Sigmoid colon (tissue), 4 donors: ENCODE data around the gene DGKQ.

ENCODE experiments used
- EP300 ChIP-seq, 4 donors: sonication (generic); formaldehyde crosslinking; IDR thresholded peaks; one replicate each; pipeline ENCODE4 v1.6.1; 2017; ENCODE audit warnings: antibody characterized with exemption in 4 of 4
- POLR2A ChIP-seq, 2 donors: fragments of 450-650 bp; IDR thresholded peaks; one replicate each; pipeline ENCODE4 v1.6.1; 2016; ENCODE audit warnings: antibody characterized with exemption in 2 of 2, mild to moderate bottlenecking in 2 of 2, moderate library complexity in 2 of 2
- POLR2AphosphoS5 ChIP-seq, 4 donors: sonication (generic); formaldehyde crosslinking; IDR thresholded peaks; one replicate each; pipeline ENCODE4 v1.6.1; 2017; ENCODE audit warnings: antibody characterized with exemption in 4 of 4
- TF ChIP-seq, protein P1 (sequence below), 4 experiments: fragments of 450-650 bp in 3 of 4; fragments of 200-600 bp in 1 of 4; IDR thresholded peaks; one replicate each; pipeline ENCODE4 v1.5.1; 2016 to 2019; ENCODE audit warnings: antibody characterized with exemption in 4 of 4, mild to moderate bottlenecking in 3 of 4, moderate library complexity in 2 of 4

DNA sequence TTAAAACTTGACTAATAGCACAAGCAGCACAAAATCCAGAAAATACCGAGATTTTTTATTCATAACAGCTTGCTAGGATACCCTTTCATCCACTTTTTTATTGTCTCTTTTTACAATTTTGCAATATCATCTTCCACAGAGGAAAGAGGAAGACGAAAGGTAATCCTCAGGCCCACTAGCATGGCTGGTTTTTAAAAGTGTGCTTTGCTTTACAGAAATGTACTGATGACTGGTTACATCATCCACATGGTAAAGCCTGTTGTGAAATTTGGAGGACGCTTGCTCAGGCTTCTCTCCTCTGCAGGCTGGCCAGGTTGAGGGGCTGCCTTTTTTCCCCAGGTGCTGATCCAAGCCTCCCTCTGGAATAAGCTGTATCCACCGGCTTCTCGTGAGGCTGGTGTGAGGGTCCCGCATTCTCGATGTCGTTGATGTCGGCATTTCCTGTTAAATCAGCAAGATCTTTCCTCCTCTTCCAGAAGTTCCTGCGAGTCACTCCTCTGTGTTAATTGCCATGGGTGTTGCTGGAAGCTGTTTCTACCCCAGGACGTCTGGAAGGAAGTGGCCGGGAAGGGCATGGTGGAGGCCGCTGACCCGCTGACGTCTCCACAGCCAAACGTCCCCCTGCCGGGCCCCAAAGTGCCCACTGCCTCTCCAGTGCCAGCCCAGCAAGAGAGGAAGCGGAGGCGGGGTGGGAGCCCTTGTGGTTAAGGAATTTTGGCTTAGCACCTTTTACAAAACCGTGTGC is 5.8 kb upstream of the DGKQ start:
- TF ChIP-seq, protein P1, sequence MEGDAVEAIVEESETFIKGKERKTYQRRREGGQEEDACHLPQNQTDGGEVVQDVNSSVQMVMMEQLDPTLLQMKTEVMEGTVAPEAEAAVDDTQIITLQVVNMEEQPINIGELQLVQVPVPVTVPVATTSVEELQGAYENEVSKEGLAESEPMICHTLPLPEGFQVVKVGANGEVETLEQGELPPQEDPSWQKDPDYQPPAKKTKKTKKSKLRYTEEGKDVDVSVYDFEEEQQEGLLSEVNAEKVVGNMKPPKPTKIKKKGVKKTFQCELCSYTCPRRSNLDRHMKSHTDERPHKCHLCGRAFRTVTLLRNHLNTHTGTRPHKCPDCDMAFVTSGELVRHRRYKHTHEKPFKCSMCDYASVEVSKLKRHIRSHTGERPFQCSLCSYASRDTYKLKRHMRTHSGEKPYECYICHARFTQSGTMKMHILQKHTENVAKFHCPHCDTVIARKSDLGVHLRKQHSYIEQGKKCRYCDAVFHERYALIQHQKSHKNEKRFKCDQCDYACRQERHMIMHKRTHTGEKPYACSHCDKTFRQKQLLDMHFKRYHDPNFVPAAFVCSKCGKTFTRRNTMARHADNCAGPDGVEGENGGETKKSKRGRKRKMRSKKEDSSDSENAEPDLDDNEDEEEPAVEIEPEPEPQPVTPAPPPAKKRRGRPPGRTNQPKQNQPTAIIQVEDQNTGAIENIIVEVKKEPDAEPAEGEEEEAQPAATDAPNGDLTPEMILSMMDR (IDR thresholded peaks at IDR 0.05) = no peak
- TF ChIP-seq POLR2AphosphoS5 (IDR thresholded peaks at IDR 0.05) = no peak
- no peak for TF ChIP-seq POLR2A (IDR thresholded peaks at IDR 0.05)
- TF ChIP-seq EP300 (IDR thresholded peaks at IDR 0.05) = no peak
